HCT116 (cell line): ENCODE measurements around the gene GLIPR2. TPM values are rescaled to one million over a fixed set of nuclear protein-coding genes. Genes with fewer than 3 reads are reported as not detected.

Source experiments
- ATAC-seq: fragments of 200-7000 bp; cut with Tn5 transposase; 2 replicates; pipeline ENCODE4 v1.9.1; 2020; ENCODE audit warnings: mild to moderate bottlenecking, moderate library complexity
- BruUV-seq: library from RNA; stranded (reverse); fragments of 400-500 nt; replicated peaks from 2 replicates; lab custom pipeline; 2021; lab: Mats Ljungman, UMichigan
- CTCF ChIA-PET: fragments of 300-600 bp; sonication (Branson Sonifier 250); formaldehyde crosslinking; loops from one replicate; lab custom pipeline; 2021; ENCODE audit warnings: antibody characterized with exemption; lab: Charles Lee
- POLR2A ChIA-PET: fragments of 300-600, 350-600 bp; sonication (Branson Sonifier 250); formaldehyde crosslinking; loops from one replicate; lab custom pipeline; 2021; ENCODE audit warnings: antibody characterized with exemption; lab: Charles Lee
- RAD21 ChIA-PET, 2 experiments: fragments of 300-600 bp; sonication (Branson Sonifier 250); formaldehyde crosslinking; loops; one replicate each; lab custom pipeline; 2023; ENCODE audit warnings: low total read pairs in 2 of 2; ENCODE audit not compliant: uncharacterized antibody in 2 of 2, unreplicated experiment in 2 of 2, low non-redundant PET in 1 of 2; lab: Charles Lee
- DNase-seq: peaks from one replicate; pipeline ENCODE4 v3.0.0-alpha.2; 2010; ENCODE audit warnings: low read depth, low spot score
- H2AFZ ChIP-seq: fragments of 200-600 bp; shearing (Covaris generic), sonication (generic); 2 replicates; pipeline ENCODE4 v1.6.1; 2017; ENCODE audit warnings: low read depth, mixed run types, mixed read lengths, antibody characterized with exemption, low read length; ENCODE audit not compliant: poor library complexity, severe bottlenecking
- H3K27ac ChIP-seq: 2 replicates; pipeline ENCODE4 v1.5.1; 2012; ENCODE audit warnings: low read depth, low read length
- H3K27me3 ChIP-seq: fragments of 200-600 bp; sonication (generic); 2 replicates; pipeline ENCODE4 v1.6.1; 2016; ENCODE audit warnings: mixed run types, low read length, mixed read lengths; ENCODE audit not compliant: insufficient read depth
- H3K36me3 ChIP-seq, 2 experiments: fragments of 200-500 bp in 1 of 2; fragments of 200-600 bp in 1 of 2; sonication (Bioruptor generic) in 1 of 2; sonication (generic) in 1 of 2; 2 replicates each; pipeline versions ENCODE4 v1.5.1 to v1.6.1; 2014 to 2016; ENCODE audit warnings: low read length in 2 of 2, inconsistent platforms in 1 of 2, mixed read lengths in 1 of 2, mixed run types in 1 of 2; ENCODE audit not compliant: insufficient read depth in 2 of 2, control insufficient read depth in 1 of 2
- H3K4me1 ChIP-seq, 2 experiments: fragments of 200-600 bp in 1 of 2; sonication (generic) in 1 of 2; 2 replicates each; pipeline versions ENCODE4 v1.5.1 to v1.6.1; 2012 to 2017; ENCODE audit warnings: low read length in 2 of 2, inconsistent platforms in 1 of 2, mild to moderate bottlenecking in 1 of 2, mixed read lengths in 1 of 2, mixed run types in 1 of 2, moderate library complexity in 1 of 2; ENCODE audit not compliant: insufficient read depth in 2 of 2, control insufficient read depth in 1 of 2
- H3K4me2 ChIP-seq: fragments of 200-600 bp; sonication (generic); 2 replicates; pipeline ENCODE4 v1.6.1; 2017; ENCODE audit warnings: mixed run types, low read length, mixed read lengths
- H3K4me3 ChIP-seq, 2 experiments: fragments of 200-600 bp in 1 of 2; sonication (generic) in 1 of 2; replicated peaks in 1 of 2; 2 replicates each; pipeline ENCODE4 v1.5.1; 2011 to 2016; ENCODE audit warnings: low read length in 2 of 2, control low read depth in 1 of 2, low read depth in 1 of 2, mild to moderate bottlenecking in 1 of 2, mixed read lengths in 1 of 2, mixed run types in 1 of 2
- H3K79me2 ChIP-seq: fragments of 200-600 bp; sonication (generic); 2 replicates; pipeline ENCODE4 v1.6.1; 2017; ENCODE audit warnings: mild to moderate bottlenecking, mixed run types, low read length, moderate library complexity, mixed read lengths; ENCODE audit not compliant: insufficient read depth
- H3K9ac ChIP-seq: fragments of 200-600 bp; sonication (generic); 2 replicates; pipeline ENCODE4 v1.6.1; 2016; ENCODE audit warnings: low read length, mixed read lengths
- H3K9me2 ChIP-seq: fragments of 200-600 bp; sonication (generic), shearing (Covaris generic); 2 replicates; pipeline ENCODE4 v1.6.1; 2017; ENCODE audit warnings: mixed run types, mild to moderate bottlenecking, moderate library complexity; ENCODE audit not compliant: insufficient read depth
- H3K9me3 ChIP-seq, 2 experiments: fragments of 200-500 bp in 1 of 2; fragments of 200-600 bp in 1 of 2; sonication (Bioruptor generic) in 1 of 2; sonication (generic) in 1 of 2; 2 replicates each; pipeline ENCODE4 v1.6.1; 2014 to 2017; ENCODE audit warnings: low read length in 2 of 2, mixed read lengths in 2 of 2, inconsistent platforms in 1 of 2, low read depth in 1 of 2, mild to moderate bottlenecking in 1 of 2, mixed run types in 1 of 2, moderate library complexity in 1 of 2; ENCODE audit not compliant: control insufficient read depth in 1 of 2, insufficient read depth in 1 of 2
- H4K20me1 ChIP-seq: fragments of 200-600 bp; sonication (generic), shearing (Covaris generic); 2 replicates; pipeline ENCODE4 v1.6.1; 2017; ENCODE audit warnings: mixed run types, mild to moderate bottlenecking, moderate library complexity; ENCODE audit not compliant: insufficient read depth
- CBX3 ChIP-seq: IDR thresholded peaks from 2 replicates; pipeline ENCODE4 v1.6.1; 2012; ENCODE audit warnings: low read depth
- CEBPB ChIP-seq: IDR thresholded peaks from 2 replicates; pipeline ENCODE4 v1.6.1; 2012; ENCODE audit warnings: low read depth
- CTCF ChIP-seq, 3 experiments: fragments of 200-600 bp in 1 of 3; sonication (generic) in 1 of 3; IDR thresholded peaks in 2 of 3; conservative IDR thresholded peaks in 1 of 3; 2 replicates each; pipeline ENCODE4 v1.5.1; 2012 to 2017; ENCODE audit warnings: low read depth in 2 of 3, low read length in 2 of 3, antibody characterized with exemption in 1 of 3, borderline replicate concordance in 1 of 3, control low read depth in 1 of 3, mild to moderate bottlenecking in 1 of 3, mixed read lengths in 1 of 3, mixed run types in 1 of 3, moderate library complexity in 1 of 3; ENCODE audit not compliant: insufficient read depth in 1 of 3
- EZH2 ChIP-seq: fragments of 200-600 bp; sonication (generic); IDR thresholded peaks from 2 replicates; pipeline ENCODE4 v1.6.1; 2017; ENCODE audit warnings: antibody characterized with exemption, mixed run types
- EZH2phosphoT487 ChIP-seq: fragments of 200-600 bp; IDR thresholded peaks from 2 replicates; pipeline ENCODE4 v1.6.1; 2018; ENCODE audit warnings: antibody characterized with exemption, borderline replicate concordance
- MAX ChIP-seq: IDR thresholded peaks from 2 replicates; pipeline ENCODE4 v1.6.1; 2012
- POLR2A ChIP-seq: IDR thresholded peaks from 2 replicates; pipeline ENCODE4 v1.7.0; 2011; ENCODE audit warnings: borderline replicate concordance; ENCODE audit not compliant: insufficient read depth, insufficient read length; ENCODE audit errors: extremely low read depth
- POLR2AphosphoS5 ChIP-seq: IDR thresholded peaks from 2 replicates; pipeline ENCODE4 v1.6.1; 2011; ENCODE audit warnings: mild to moderate bottlenecking, low read depth, low read length, moderate library complexity
- RAD21 ChIP-seq: IDR thresholded peaks from 2 replicates; pipeline ENCODE4 v1.6.1; 2012; ENCODE audit warnings: low read depth, mild to moderate bottlenecking
- REST ChIP-seq: IDR thresholded peaks from 2 replicates; pipeline ENCODE4 v1.6.1; 2012; ENCODE audit warnings: low read depth
- SIN3A ChIP-seq: IDR thresholded peaks from 2 replicates; pipeline ENCODE4 v1.6.1; 2012; ENCODE audit warnings: low read depth
- SP1 ChIP-seq: IDR thresholded peaks from 2 replicates; pipeline ENCODE4 v1.6.1; 2012; ENCODE audit warnings: low read depth
- SRF ChIP-seq: IDR thresholded peaks from 2 replicates; pipeline ENCODE4 v1.6.1; 2012; ENCODE audit warnings: low read depth
- TCF7L2 ChIP-seq: IDR thresholded peaks from 2 replicates; pipeline ENCODE4 v1.7.0; 2011; ENCODE audit warnings: borderline replicate concordance, inconsistent platforms; ENCODE audit not compliant: insufficient read depth, insufficient read length; ENCODE audit errors: extremely low read depth
- YY1 ChIP-seq: IDR thresholded peaks from 2 replicates; pipeline ENCODE4 v1.6.1; 2011; ENCODE audit warnings: low read length, low read depth, moderate library complexity, mild to moderate bottlenecking; ENCODE audit not compliant: insufficient replicate concordance; ENCODE audit errors: extremely low read depth
- ZFX ChIP-seq: fragments of 450-650 bp; IDR thresholded peaks from 2 replicates; pipeline ENCODE4 v1.6.1; 2017
- ZNF274 ChIP-seq: fragments of 200-500 bp; sonication (Bioruptor generic); IDR thresholded peaks from 2 replicates; pipeline ENCODE4 v1.6.1; 2014; ENCODE audit warnings: mild to moderate bottlenecking, low read depth, low read length, inconsistent platforms
- intact Hi-C: fragments of 100-400 bp; cut with micrococcal nuclease; formaldehyde crosslinking; loops from 2 replicates; pipeline ENCODE4 v1.10.0; 2022
- total RNA-seq: library from RNA; stranded (reverse); gene quantifications from one replicate; pipeline ENCODE4 v1.2.1, GENCODE V29; 2021; ENCODE audit not compliant: unreplicated experiment
- TF ChIP-seq, protein P1 (sequence below): IDR thresholded peaks from 2 replicates; pipeline ENCODE4 v1.6.1; 2012

Gene GLIPR2
- total RNA-seq, 1 experiment from 2014 or later: 14.5 TPM

DNA sequence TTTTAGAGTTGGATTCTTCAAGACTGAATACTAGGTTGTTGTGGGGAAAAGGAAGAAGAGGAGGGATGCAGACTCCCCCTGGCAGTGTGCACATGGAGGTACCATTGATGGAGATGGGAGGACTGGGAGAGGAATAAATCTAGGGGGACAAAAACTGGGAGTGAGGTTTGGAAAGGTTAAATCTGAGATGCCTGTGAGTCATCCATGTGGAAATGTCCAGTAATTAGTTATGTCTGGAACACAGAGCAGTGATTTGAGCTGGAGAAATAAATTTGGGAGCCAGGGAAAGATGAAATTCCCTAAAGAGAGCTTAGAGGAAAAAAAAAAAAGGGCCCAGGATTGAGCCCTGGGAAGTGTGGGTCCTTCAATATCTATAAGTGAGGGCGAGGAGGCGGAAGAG is 24.7 kb downstream of the GLIPR2 start:
- no peaks in the 10 kb centered on the region for H3K36me3 ChIP-seq
- H2AFZ ChIP-seq: no peak overlapping the region
- H3K27ac ChIP-seq: no peak overlapping the region
- H3K4me1 ChIP-seq: peaks cover 0 to 16% of the 10 kb centered on the region in 2 experiments; a peak in 1 of 4 replicates
- no peak overlapping the region for H3K4me3 ChIP-seq
- DNase-seq (no peak), ATAC-seq (no peak)
- ChIA-PET CTCF (no interaction called here), RAD21 (no interaction called here), POLR2A (no interaction called here)
- H3K9me2 ChIP-seq: no peaks in the 10 kb centered on the region
- H3K4me2 ChIP-seq: no peak overlapping the region
- no peaks in the 10 kb centered on the region for H4K20me1 ChIP-seq
- no peak overlapping the region for H3K9ac ChIP-seq
- TF ChIP-seq POLR2A (no peak), POLR2AphosphoS5 (no peak), ZNF274 (no peak), MAX (no peak), CEBPB (no peak), CTCF (IDR thresholded peaks at IDR 0.05 in 2 of 3, conservative IDR thresholded peaks at IDR 0.05 in 1 of 3; ENCODE audit: borderline replicate concordance in 1 of 3, insufficient read depth in 1 of 3, low read depth in 2 of 3, low read length in 2 of 3) (no peak), RAD21 (no peak), EZH2 (no peak), SRF (no peak), SP1 (no peak), ZFX (no peak), CBX3 (no peak), SIN3A (no peak), REST (no peak), EZH2phosphoT487 (no peak), TCF7L2 (no peak), YY1 (no peak)
- TF ChIP-seq, protein P1, sequence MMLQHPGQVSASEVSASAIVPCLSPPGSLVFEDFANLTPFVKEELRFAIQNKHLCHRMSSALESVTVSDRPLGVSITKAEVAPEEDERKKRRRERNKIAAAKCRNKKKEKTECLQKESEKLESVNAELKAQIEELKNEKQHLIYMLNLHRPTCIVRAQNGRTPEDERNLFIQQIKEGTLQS: no peak
- no peaks in the 10 kb centered on the region; a peak in 1 of 4 replicates for H3K9me3 ChIP-seq
- BruUV-seq: no TSS peak
- no peaks in the 10 kb centered on the region for H3K79me2 ChIP-seq
- no peaks in the 10 kb centered on the region for H3K27me3 ChIP-seq
- intact Hi-C loops: no loop called here
